ENCODE data around the gene FNDC3B. TPM values are rescaled to one million over a fixed set of nuclear protein-coding genes. Genes with fewer than 3 reads are reported as not detected.

FNDC3B gene
- total RNA-seq, 1 donor from 2014 or later: 204 TPM

DNA sequence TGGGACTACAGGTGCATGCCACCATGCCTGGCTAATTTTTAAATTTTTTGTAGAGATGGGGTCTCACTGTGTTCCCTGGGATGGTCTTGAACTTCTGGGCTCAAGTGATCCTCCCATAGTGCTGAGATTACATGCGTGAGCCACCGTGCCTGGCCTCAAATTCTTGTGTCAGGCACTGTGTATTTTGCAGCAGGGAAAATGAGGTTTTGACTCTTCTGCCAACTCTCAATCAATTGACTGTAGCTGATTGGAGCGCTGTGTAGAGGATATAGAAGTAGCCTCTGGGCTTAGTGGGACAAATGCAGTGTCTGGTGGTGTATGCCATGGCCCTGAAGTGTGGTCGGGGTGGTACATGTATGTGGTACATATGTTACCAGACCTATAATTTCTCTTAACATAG lies 152.3 kb downstream of the FNDC3B start:
- no peak for TF ChIP-seq CTCF (IDR thresholded peaks at IDR 0.05; ENCODE audit: unreplicated experiment)
- H3K27ac Mint-ChIP-seq (ENCODE audit: unreplicated experiment): peak overlapping the region; percentile 52
- no peak for DNase-seq (ENCODE audit: low spot score)
- H3K9me3 Mint-ChIP-seq (ENCODE audit: unreplicated experiment): no peaks in the 10 kb centered on the region
- H3K4me1 Mint-ChIP-seq (ENCODE audit: unreplicated experiment): peaks cover 27% of the 10 kb centered on the region
- H3K4me3 Mint-ChIP-seq (ENCODE audit: unreplicated experiment): no peak overlapping the region
- H3K36me3 Mint-ChIP-seq (ENCODE audit: low read depth, unreplicated experiment): peaks cover 13% of the 10 kb centered on the region
- peaks cover 9% of the 10 kb centered on the region for H3K27me3 Mint-ChIP-seq (ENCODE audit: unreplicated experiment)

GRCh38 chr3:172192830-172193415 lies 153.5 kb downstream of the FNDC3B start:
- no peak overlapping the region for H3K4me3 Mint-ChIP-seq (ENCODE audit: unreplicated experiment)
- H3K27ac Mint-ChIP-seq (ENCODE audit: unreplicated experiment): no peak overlapping the region
- H3K9me3 Mint-ChIP-seq (ENCODE audit: unreplicated experiment): no peaks in the 10 kb centered on the region
- H3K4me1 Mint-ChIP-seq (ENCODE audit: unreplicated experiment): peaks cover 27% of the 10 kb centered on the region
- H3K36me3 Mint-ChIP-seq (ENCODE audit: low read depth, unreplicated experiment): peaks cover 13% of the 10 kb centered on the region
- peaks cover 6% of the 10 kb centered on the region for H3K27me3 Mint-ChIP-seq (ENCODE audit: unreplicated experiment)
- DNase-seq (ENCODE audit: low spot score): no peak
- TF ChIP-seq CTCF (IDR thresholded peaks at IDR 0.05; ENCODE audit: unreplicated experiment): no peak

DNA sequence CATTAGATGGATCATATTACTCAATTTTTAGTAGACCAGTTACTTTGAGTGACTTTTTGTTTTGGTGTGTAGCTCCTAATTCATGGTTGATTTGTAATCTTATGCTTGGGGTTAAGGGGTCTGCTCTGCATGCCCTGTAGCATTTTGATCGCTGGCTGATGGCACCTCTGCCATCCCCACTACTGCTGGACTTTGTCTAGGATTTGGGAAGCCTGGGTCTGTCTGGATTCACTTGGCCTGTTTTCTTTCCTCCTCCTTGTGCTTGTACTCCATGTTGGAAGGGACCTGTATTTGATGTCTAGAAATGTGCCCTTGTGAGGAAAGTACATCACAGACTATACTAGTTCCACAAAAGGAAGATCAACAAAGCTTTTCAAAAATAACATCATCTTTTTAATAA lies 154.1 kb downstream of the FNDC3B start:
- no peak for TF ChIP-seq CTCF (IDR thresholded peaks at IDR 0.05; ENCODE audit: unreplicated experiment)
- DNase-seq (ENCODE audit: low spot score): no peak
- no peaks in the 10 kb centered on the region for H3K9me3 Mint-ChIP-seq (ENCODE audit: unreplicated experiment)
- peak overlapping the region; percentile 77 for H3K27ac Mint-ChIP-seq (ENCODE audit: unreplicated experiment)
- peaks cover 18% of the 10 kb centered on the region for H3K36me3 Mint-ChIP-seq (ENCODE audit: low read depth, unreplicated experiment)
- H3K4me1 Mint-ChIP-seq (ENCODE audit: unreplicated experiment): peaks cover 29% of the 10 kb centered on the region
- H3K4me3 Mint-ChIP-seq (ENCODE audit: unreplicated experiment): no peak overlapping the region
- peaks cover 6% of the 10 kb centered on the region for H3K27me3 Mint-ChIP-seq (ENCODE audit: unreplicated experiment)

GRCh38 chr3:172194702-172195406 lies 155.5 kb downstream of the FNDC3B start:
- H3K27ac Mint-ChIP-seq (ENCODE audit: unreplicated experiment): peak overlapping the region; percentile 91
- peaks cover 32% of the 10 kb centered on the region for H3K4me1 Mint-ChIP-seq (ENCODE audit: unreplicated experiment)
- peaks cover 22% of the 10 kb centered on the region for H3K36me3 Mint-ChIP-seq (ENCODE audit: low read depth, unreplicated experiment)
- DNase-seq (ENCODE audit: low spot score): no peak
- no peaks in the 10 kb centered on the region for H3K9me3 Mint-ChIP-seq (ENCODE audit: unreplicated experiment)
- no peak for TF ChIP-seq CTCF (IDR thresholded peaks at IDR 0.05; ENCODE audit: unreplicated experiment)
- H3K27me3 Mint-ChIP-seq (ENCODE audit: unreplicated experiment): peaks cover 6% of the 10 kb centered on the region
- H3K4me3 Mint-ChIP-seq (ENCODE audit: unreplicated experiment): no peak overlapping the region

DNA sequence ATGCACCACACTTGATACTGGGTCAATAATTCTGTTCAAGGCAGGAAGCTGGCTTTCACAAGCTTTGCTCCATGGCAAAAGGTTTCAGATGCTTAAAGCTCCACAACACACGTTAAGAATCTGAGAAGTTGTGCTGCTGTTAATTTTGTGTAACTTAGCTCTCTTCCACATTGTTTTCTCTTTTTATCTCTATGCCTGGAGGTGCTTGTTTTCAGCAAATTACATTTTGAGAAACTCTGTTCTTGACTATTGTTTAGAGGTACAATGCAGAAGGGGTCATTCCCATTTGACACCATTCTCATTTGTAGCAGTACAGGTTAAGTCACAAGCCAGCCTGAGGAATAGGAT lies 156.0 kb downstream of the FNDC3B start:
- Mint-ChIP-seq H3K9me3 (ENCODE audit: unreplicated experiment) (no peaks in the 10 kb centered on the region), H3K4me1 (ENCODE audit: unreplicated experiment) (peaks cover 34% of the 10 kb centered on the region), H3K27me3 (ENCODE audit: unreplicated experiment) (peaks cover 6% of the 10 kb centered on the region), H3K27ac (ENCODE audit: unreplicated experiment) (peak overlapping the region; percentile 84), H3K36me3 (ENCODE audit: low read depth, unreplicated experiment) (peaks cover 22% of the 10 kb centered on the region), H3K4me3 (ENCODE audit: unreplicated experiment) (no peak overlapping the region)
- TF ChIP-seq CTCF (IDR thresholded peaks at IDR 0.05; ENCODE audit: unreplicated experiment): no peak
- no peak for DNase-seq (ENCODE audit: low spot score)

All from endothelial cell (in vitro differentiated cells).